Gastroesophageal sphincter (tissue), 4 donors: Measurements from ENCODE around the gene CNPY2. TPM values are rescaled to one million over a fixed set of nuclear protein-coding genes. Genes with fewer than 3 reads are reported as not detected.

Experiments used
- ATAC-seq: fragments of 150-250 bp; one replicate; pipeline ENCODE4 v1.9.1; 2016; ENCODE audit warnings: mild to moderate bottlenecking, moderate library complexity
- H3K27ac ChIP-seq, 4 donors: fragments of 200-600 bp; sonication (generic) in 3 of 4; 1 replicate in 3 of 4; 2 replicates in 1 of 4; pipeline ENCODE4 v1.5.1; 2016 to 2019
- H3K27me3 ChIP-seq: fragments of 200-600 bp; sonication (generic); one replicate; pipeline ENCODE4 v1.5.1; 2019
- H3K36me3 ChIP-seq, 2 donors: fragments of 200-600 bp; sonication (generic); one replicate each; pipeline ENCODE4 v1.5.1; 2019; ENCODE audit warnings: control low read depth in 1 of 2
- H3K4me1 ChIP-seq, 3 donors: fragments of 200-600 bp; sonication (generic); 1 replicate in 2 of 3; 2 replicates in 1 of 3; pipeline ENCODE4 v1.5.1; 2016 to 2019; ENCODE audit warnings: control low read depth in 2 of 3
- H3K4me3 ChIP-seq, 2 donors: fragments of 200-600 bp; sonication (generic); one replicate each; pipeline ENCODE4 v1.5.1; 2019; ENCODE audit warnings: mild to moderate bottlenecking in 1 of 2, moderate library complexity in 1 of 2
- H3K9me3 ChIP-seq, 3 donors: fragments of 200-600 bp; sonication (generic); one replicate each; pipeline ENCODE4 v1.5.1; 2017 to 2019; ENCODE audit warnings: control low read depth in 2 of 3
- EP300 ChIP-seq: sonication (generic); formaldehyde crosslinking; IDR thresholded peaks from one replicate; pipeline ENCODE4 v1.6.1; 2017; ENCODE audit warnings: antibody characterized with exemption, mild to moderate bottlenecking
- POLR2A ChIP-seq, 2 donors: fragments of 450-650 bp; IDR thresholded peaks; one replicate each; pipeline ENCODE4 v1.6.1; 2017; ENCODE audit warnings: antibody characterized with exemption in 2 of 2, mild to moderate bottlenecking in 2 of 2, moderate library complexity in 1 of 2
- POLR2AphosphoS5 ChIP-seq: sonication (generic); formaldehyde crosslinking; IDR thresholded peaks from one replicate; pipeline ENCODE4 v1.6.1; 2017; ENCODE audit warnings: antibody characterized with exemption
- WGBS, 2 donors: methylation state at CpG; one replicate each; pipeline ENCODE4 v1.1.5; 2018; ENCODE audit warnings: low coverage in 1 of 2; 5-methylcytosine and 5-hydroxymethylcytosine counted together
- total RNA-seq, 4 donors: library from RNA; depleted of rRNA; stranded (reverse); fragments of >200 nt; gene quantifications; one replicate each; pipeline ENCODE4 v1.1.0, GENCODE V29; 2016
- TF ChIP-seq, protein P1 (sequence below), 4 experiments: fragments of 200-600 bp in 2 of 4; fragments of 450-650 bp in 2 of 4; sonication (generic) in 1 of 4; IDR thresholded peaks; one replicate each; pipeline ENCODE4 v1.5.1; 2017 to 2019; ENCODE audit warnings: antibody characterized with exemption in 4 of 4, mild to moderate bottlenecking in 2 of 4, moderate library complexity in 2 of 4

The CNPY2 gene
- total RNA-seq, 4 donors from 2014 or later, result 55.7 to 82.0 (median 65.2) TPM

DNA sequence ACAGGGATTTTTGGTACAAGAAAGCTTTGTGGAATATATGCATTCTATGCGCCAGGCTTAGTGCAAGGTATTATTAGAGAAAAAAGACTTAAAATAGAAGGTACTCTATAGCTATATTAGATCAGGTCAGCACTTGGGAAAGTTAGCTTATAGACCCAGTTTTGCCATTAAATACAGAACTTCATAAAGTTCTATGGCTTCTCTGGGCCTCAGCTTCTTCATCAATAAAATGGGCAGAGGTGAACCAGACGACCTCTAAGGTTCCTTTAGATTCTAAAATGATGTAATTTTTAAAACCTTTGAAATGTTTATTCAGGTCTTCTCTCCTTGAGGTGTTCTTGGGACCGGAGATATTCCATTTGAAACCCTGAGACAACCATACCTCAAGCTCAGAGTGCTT, 7.1 kb downstream of the CNPY2 start:
- H3K9me3 ChIP-seq, result no peaks in the 10 kb centered on the region
- H3K4me1 ChIP-seq, result no peaks in the 10 kb centered on the region
- WGBS, 2 donors, result 86 to 88% methylated on average over 3 of the region's 3 CpGs
- peaks cover 0 to 97% of the 10 kb centered on the region in 2 donors for H3K36me3 ChIP-seq
- no peak overlapping the region for H3K4me3 ChIP-seq
- TF ChIP-seq, protein P1, sequence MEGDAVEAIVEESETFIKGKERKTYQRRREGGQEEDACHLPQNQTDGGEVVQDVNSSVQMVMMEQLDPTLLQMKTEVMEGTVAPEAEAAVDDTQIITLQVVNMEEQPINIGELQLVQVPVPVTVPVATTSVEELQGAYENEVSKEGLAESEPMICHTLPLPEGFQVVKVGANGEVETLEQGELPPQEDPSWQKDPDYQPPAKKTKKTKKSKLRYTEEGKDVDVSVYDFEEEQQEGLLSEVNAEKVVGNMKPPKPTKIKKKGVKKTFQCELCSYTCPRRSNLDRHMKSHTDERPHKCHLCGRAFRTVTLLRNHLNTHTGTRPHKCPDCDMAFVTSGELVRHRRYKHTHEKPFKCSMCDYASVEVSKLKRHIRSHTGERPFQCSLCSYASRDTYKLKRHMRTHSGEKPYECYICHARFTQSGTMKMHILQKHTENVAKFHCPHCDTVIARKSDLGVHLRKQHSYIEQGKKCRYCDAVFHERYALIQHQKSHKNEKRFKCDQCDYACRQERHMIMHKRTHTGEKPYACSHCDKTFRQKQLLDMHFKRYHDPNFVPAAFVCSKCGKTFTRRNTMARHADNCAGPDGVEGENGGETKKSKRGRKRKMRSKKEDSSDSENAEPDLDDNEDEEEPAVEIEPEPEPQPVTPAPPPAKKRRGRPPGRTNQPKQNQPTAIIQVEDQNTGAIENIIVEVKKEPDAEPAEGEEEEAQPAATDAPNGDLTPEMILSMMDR (IDR thresholded peaks at IDR 0.05), result no peak
- TF ChIP-seq EP300 (no peak), POLR2A (IDR thresholded peaks at IDR 0.05) (no peak), POLR2AphosphoS5 (no peak)
- ATAC-seq, result no peak
- H3K27me3 ChIP-seq, result no peaks in the 10 kb centered on the region
- H3K27ac ChIP-seq, result no peak overlapping the region

DNA sequence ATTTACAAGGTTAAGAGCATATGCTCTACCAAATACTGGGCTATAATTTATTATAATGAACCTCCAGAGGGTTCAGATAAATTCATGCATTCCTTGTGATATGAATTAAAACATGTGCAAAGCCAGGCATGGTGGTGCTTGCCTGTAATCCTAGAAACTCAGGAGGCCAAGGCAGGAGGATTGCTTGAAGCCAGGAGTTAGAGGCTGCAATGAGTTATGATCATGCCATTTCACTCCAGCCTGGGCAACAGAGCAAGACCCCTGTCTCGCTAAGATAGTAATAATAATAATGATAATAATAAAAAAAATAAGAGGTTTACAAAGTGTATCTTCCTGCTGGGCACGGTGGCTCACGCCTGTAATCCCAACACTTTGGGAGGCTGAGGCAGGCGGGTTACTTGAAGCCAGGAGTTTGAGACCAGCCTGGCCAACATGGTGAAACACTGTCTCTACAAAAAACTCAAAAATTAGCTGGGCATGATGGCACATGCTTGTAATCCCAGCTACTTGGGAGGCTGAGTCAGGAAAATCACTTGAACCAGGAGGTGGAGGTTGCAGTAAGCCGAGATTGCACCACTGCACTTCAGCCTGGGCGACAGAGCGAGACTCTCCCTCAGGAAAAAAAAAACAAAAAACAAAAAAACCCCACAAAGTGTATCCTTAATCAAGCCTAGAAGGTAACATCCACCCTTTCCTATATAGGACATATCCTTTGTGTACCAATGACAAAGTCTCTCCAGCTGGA, 8.4 kb downstream of the CNPY2 start:
- no peak for ATAC-seq
- no peak overlapping the region for H3K4me3 ChIP-seq
- no peaks in the 10 kb centered on the region for H3K9me3 ChIP-seq
- peaks cover 0 to 86% of the 10 kb centered on the region in 2 donors for H3K36me3 ChIP-seq
- H3K27me3 ChIP-seq, result no peaks in the 10 kb centered on the region
- peaks cover 0 to 7% (median 0%) of the 10 kb centered on the region in 3 donors for H3K4me1 ChIP-seq
- no peak overlapping the region for H3K27ac ChIP-seq
- 89 to 90% methylated on average over 4 to 7 of the region's 7 CpGs for WGBS, 2 donors
- TF ChIP-seq, protein P1 (IDR thresholded peaks at IDR 0.05), result no peak
- TF ChIP-seq EP300, result no peak
- TF ChIP-seq POLR2AphosphoS5, result no peak
- no peak for TF ChIP-seq POLR2A (IDR thresholded peaks at IDR 0.05)

DNA sequence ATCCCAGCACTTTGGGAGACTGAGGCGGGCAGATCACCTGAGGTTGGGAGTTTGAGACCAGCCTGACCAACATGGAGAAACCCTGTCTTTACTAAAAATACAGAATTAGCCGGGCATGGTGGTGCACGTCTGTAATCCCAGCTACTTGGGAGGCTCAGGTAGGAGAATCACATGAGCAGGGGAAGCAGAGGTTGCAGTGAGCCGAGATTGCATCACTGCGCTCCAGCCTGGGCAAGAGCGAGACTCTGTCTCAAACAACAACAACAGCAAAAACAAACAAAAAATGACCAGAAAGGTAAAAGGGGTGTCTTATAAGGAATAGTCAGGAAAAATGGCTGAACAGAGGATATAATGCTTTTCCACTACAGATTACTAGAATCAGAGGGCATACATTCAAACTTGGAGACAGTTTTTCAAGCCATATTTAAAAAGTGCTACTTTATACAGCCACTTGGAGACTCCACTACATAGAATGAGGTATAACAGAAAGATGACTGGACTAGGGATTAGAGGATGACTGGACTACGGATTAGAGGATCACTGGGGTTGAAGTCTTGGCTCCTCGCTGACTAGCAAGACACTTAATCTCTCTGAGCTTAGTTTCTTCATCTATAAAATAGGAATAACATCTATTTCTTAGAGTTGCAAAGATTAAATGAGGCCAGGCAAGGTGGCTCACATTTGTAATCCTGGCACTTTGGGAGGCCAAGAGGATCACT, 10.8 kb downstream of the CNPY2 start:
- H3K36me3 ChIP-seq, result peaks cover 0 to 62% of the 10 kb centered on the region in 2 donors
- WGBS, 2 donors, result 88 to 89% methylated on average over 3 to 5 of the region's 8 CpGs
- TF ChIP-seq POLR2AphosphoS5, result no peak
- TF ChIP-seq POLR2A (IDR thresholded peaks at IDR 0.05), result no peak
- TF ChIP-seq, protein P1 (IDR thresholded peaks at IDR 0.05), result no peak
- TF ChIP-seq EP300, result no peak

DNA sequence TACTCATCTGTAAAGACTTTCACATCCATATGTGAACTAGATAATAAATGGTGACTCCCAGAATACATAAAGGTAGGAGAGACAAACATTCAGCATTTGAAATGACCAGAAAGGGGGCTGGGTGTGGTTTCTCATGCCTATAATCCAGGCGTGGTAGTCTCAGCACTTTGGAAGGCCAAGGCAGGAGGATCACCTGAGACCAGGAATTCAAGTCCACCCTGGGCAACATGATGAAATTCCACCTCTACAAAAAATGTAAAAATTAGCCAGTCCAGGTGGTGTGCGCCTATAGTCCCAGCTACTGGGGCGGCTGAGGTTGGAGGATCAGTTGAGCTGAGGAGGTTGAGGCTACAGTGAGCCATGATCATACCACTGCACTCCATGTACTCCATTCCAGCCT, 11.5 kb downstream of the CNPY2 start:
- H3K36me3 ChIP-seq, result peaks cover 0 to 55% of the 10 kb centered on the region in 2 donors

More for the DNA sequence above, 10.8 kb downstream of the CNPY2 start:
- H3K27me3 ChIP-seq, result no peaks in the 10 kb centered on the region
- peaks cover 0 to 27% (median 9%) of the 10 kb centered on the region in 3 donors for H3K4me1 ChIP-seq
- no peaks in the 10 kb centered on the region for H3K9me3 ChIP-seq
- H3K4me3 ChIP-seq, result no peak overlapping the region
- ATAC-seq, result no peak
- H3K27ac ChIP-seq, result no peak overlapping the region

More for the DNA sequence above, 11.5 kb downstream of the CNPY2 start:
- no peak for ATAC-seq
- Histone ChIP-seq H3K4me3 (no peak overlapping the region), H3K27ac (no peak overlapping the region), H3K27me3 (no peaks in the 10 kb centered on the region), H3K4me1 (peaks cover 0 to 29% (median 9%) of the 10 kb centered on the region in 3 donors), H3K9me3 (no peaks in the 10 kb centered on the region)
- TF ChIP-seq, protein P1 (IDR thresholded peaks at IDR 0.05), result no peak
- no peak for TF ChIP-seq POLR2A (IDR thresholded peaks at IDR 0.05)
- no peak for TF ChIP-seq EP300
- no peak for TF ChIP-seq POLR2AphosphoS5
- WGBS, 2 donors, result 84% methylated on average over 2 of the region's 3 CpGs; no CpG with 5 or more reads in 1 of the 2 donors
